HG02798 (cell line): ENCODE data around the gene XDH.
A peak's percentile ranks its signal among the peaks of the same experiment; 100 is the strongest.

Experiments used
- ATAC-seq: cut with Tn5 transposase; IDR thresholded peaks from one replicate; pipeline ENCODE4 v1.9.1; 2021; ENCODE audit warnings: mild to moderate bottlenecking; ENCODE audit not compliant: unreplicated experiment, poor library complexity

The XDH gene

GRCh38 chr2:31333527-31334183 lies 80.9 kb downstream of the XDH start:
- peak; percentile 87 for ATAC-seq

GRCh38 chr2:31333046-31333445 lies 81.5 kb downstream of the XDH start:
- ATAC-seq = no peak

GRCh38 chr2:31332521-31332920 lies 82.0 kb downstream of the XDH start:
- no peak for ATAC-seq

- no peak for ATAC-seq
These were observed 83.4 kb downstream of the XDH start for GRCh38 chr2:31331156-31331555.

- no peak for ATAC-seq
These were observed 85.4 kb downstream of the XDH start for GRCh38 chr2:31329081-31329625.

GRCh38 chr2:31328026-31328425 lies 86.5 kb downstream of the XDH start:
- no peak for ATAC-seq

GRCh38 chr2:31327505-31327904 lies 87.0 kb downstream of the XDH start:
- no peak for ATAC-seq

GRCh38 chr2:31324016-31324633 lies 90.4 kb downstream of the XDH start:
- ATAC-seq = peak; percentile 72

- no peak for ATAC-seq
These were observed 92.2 kb downstream of the XDH start for GRCh38 chr2:31322371-31322770.

- ATAC-seq = no peak
These were observed 95.0 kb downstream of the XDH start for GRCh38 chr2:31319406-31320175.

GRCh38 chr2:31318361-31319336 lies 95.9 kb downstream of the XDH start:
- peak; percentile 78 for ATAC-seq

GRCh38 chr2:31317396-31317795 lies 97.1 kb downstream of the XDH start:
- ATAC-seq = no peak

GRCh38 chr2:31314761-31315160 lies 99.8 kb downstream of the XDH start:
- ATAC-seq = no peak

- ATAC-seq = no peak
These were observed 101.6 kb downstream of the XDH start for GRCh38 chr2:31312898-31313297.

GRCh38 chr2:31304816-31305215 lies 109.7 kb downstream of the XDH start:
- no peak for ATAC-seq

GRCh38 chr2:31302940-31303563 lies 111.5 kb downstream of the XDH start:
- ATAC-seq = no peak

GRCh38 chr2:31300309-31300708 lies 114.2 kb downstream of the XDH start:
- no peak for ATAC-seq

- no peak for ATAC-seq
These were observed 115.0 kb downstream of the XDH start for GRCh38 chr2:31299547-31299946.

- no peak for ATAC-seq
These were observed 116.8 kb downstream of the XDH start for GRCh38 chr2:31297751-31298150.
